IMR-90 (cell line): ENCODE results near the gene CNNM2. TPM values are rescaled to one million over a fixed set of nuclear protein-coding genes. Genes with fewer than 3 reads are reported as not detected.

Experiments
- ATAC-seq: fragments of 200-7000 bp; cut with Tn5 transposase; 2 replicates; pipeline ENCODE4 v1.9.1; 2020; ENCODE audit warnings: low read depth, mild to moderate bottlenecking, moderate library complexity
- BruUV-seq: library from RNA; stranded (reverse); fragments of 400-500 nt; replicated peaks from 2 replicates; lab custom pipeline; 2021; lab: Mats Ljungman, UMichigan
- CTCF ChIA-PET: fragments of 300-600 bp; formaldehyde crosslinking; extraction: SDS; loops from one replicate; lab custom pipeline; 2021; ENCODE audit warnings: antibody characterized with exemption; lab: Yijun Ruan, JAX
- POLR2A ChIA-PET: fragments of 300-600 bp; sonication (Branson Sonifier 250); formaldehyde crosslinking; loops from one replicate; lab custom pipeline; 2022; ENCODE audit warnings: antibody characterized with exemption; ENCODE audit not compliant: unreplicated experiment; lab: Charles Lee
- DNase-seq: peaks from one replicate; pipeline ENCODE4 v3.0.0; 2013
- H2AFZ ChIP-seq: replicated peaks from 2 replicates; pipeline ENCODE3; 2013; ENCODE audit warnings: low read length, mild to moderate bottlenecking; ENCODE audit not compliant: poor library complexity
- H2AK5ac ChIP-seq: 2 replicates; pipeline ENCODE4 v1.6.1; 2013; ENCODE audit warnings: low read depth, low read length, inconsistent platforms
- H2AK9ac ChIP-seq: replicated peaks from 2 replicates; pipeline ENCODE3; 2013; ENCODE audit warnings: mild to moderate bottlenecking, low read depth, low read length, moderate library complexity; ENCODE audit not compliant: poor library complexity
- H2BK120ac ChIP-seq: 2 replicates; pipeline ENCODE4 v1.6.1; 2013; ENCODE audit warnings: low read depth, low read length, inconsistent platforms
- H2BK15ac ChIP-seq: 3 replicates; pipeline ENCODE4 v1.6.1; 2013; ENCODE audit warnings: low read depth, low read length, inconsistent platforms
- H2BK20ac ChIP-seq: 2 replicates; pipeline ENCODE4 v1.6.1; 2013; ENCODE audit warnings: low read depth, mild to moderate bottlenecking, inconsistent platforms, low read length, moderate library complexity
- H2BK5ac ChIP-seq: 2 replicates; pipeline ENCODE4 v1.6.1; 2013; ENCODE audit warnings: mild to moderate bottlenecking, low read depth, low read length, inconsistent platforms; ENCODE audit not compliant: poor library complexity, severe bottlenecking
- H3K14ac ChIP-seq: replicated peaks from 2 replicates; pipeline ENCODE4 v1.6.1; 2013; ENCODE audit warnings: low read depth, low read length, inconsistent platforms
- H3K18ac ChIP-seq: 2 replicates; pipeline ENCODE4 v1.6.1; 2013; ENCODE audit warnings: low read depth, low read length, control low read depth
- H3K23ac ChIP-seq: 2 replicates; pipeline ENCODE4 v1.6.1; 2013; ENCODE audit warnings: low read depth, low read length, inconsistent platforms
- H3K27ac ChIP-seq: 2 replicates; pipeline ENCODE4 v1.5.1; 2013; ENCODE audit warnings: mild to moderate bottlenecking, control low read depth, low read length; ENCODE audit not compliant: insufficient read depth
- H3K27me3 ChIP-seq: 2 replicates; pipeline ENCODE4 v1.6.1; 2013; ENCODE audit warnings: low read length; ENCODE audit not compliant: control insufficient read depth, insufficient read depth
- H3K36me3 ChIP-seq: 2 replicates; pipeline ENCODE4 v1.6.1; 2013; ENCODE audit warnings: low read length, mixed read lengths; ENCODE audit not compliant: control insufficient read depth, insufficient read depth
- H3K4ac ChIP-seq: 2 replicates; pipeline ENCODE4 v1.6.1; 2013; ENCODE audit warnings: low read depth, low read length, inconsistent platforms
- H3K4me1 ChIP-seq: 2 replicates; pipeline ENCODE4 v1.6.1; 2013; ENCODE audit warnings: low read length, mixed read lengths; ENCODE audit not compliant: control insufficient read depth, insufficient read depth
- H3K4me2 ChIP-seq: 2 replicates; pipeline ENCODE4 v1.6.1; 2013; ENCODE audit warnings: low read depth, mild to moderate bottlenecking, control low read depth, low read length, moderate library complexity
- H3K4me3 ChIP-seq: 2 replicates; pipeline ENCODE4 v1.5.1; 2013; ENCODE audit warnings: low read depth, mild to moderate bottlenecking, control low read depth, low read length, moderate library complexity; ENCODE audit not compliant: insufficient read depth
- H3K56ac ChIP-seq: 2 replicates; pipeline ENCODE4 v1.6.1; 2013; ENCODE audit warnings: low read length, inconsistent platforms; ENCODE audit not compliant: insufficient read depth; ENCODE audit errors: extremely low read depth
- H3K79me1 ChIP-seq, 2 experiments: 2 replicates each; pipeline ENCODE4 v1.6.1; 2013; ENCODE audit warnings: low read length in 2 of 2, inconsistent platforms in 1 of 2, low read depth in 1 of 2
- H3K9ac ChIP-seq: 2 replicates; pipeline ENCODE4 v1.6.1; 2013; ENCODE audit warnings: low read depth, low read length, control low read depth
- H3K9me1 ChIP-seq: 2 replicates; pipeline ENCODE4 v1.6.1; 2013; ENCODE audit warnings: low read length, inconsistent platforms; ENCODE audit not compliant: insufficient read depth
- H3K9me3 ChIP-seq: 2 replicates; pipeline ENCODE4 v1.6.1; 2013; ENCODE audit warnings: low read length; ENCODE audit not compliant: control insufficient read depth, insufficient read depth
- H4K20me1 ChIP-seq: 2 replicates; pipeline ENCODE4 v1.6.1; 2013; ENCODE audit warnings: low read length, inconsistent platforms; ENCODE audit not compliant: insufficient read depth
- H4K5ac ChIP-seq: 2 replicates; pipeline ENCODE4 v1.6.1; 2013; ENCODE audit warnings: mild to moderate bottlenecking, low read depth, low read length, control low read depth
- H4K8ac ChIP-seq, 2 experiments: 2 replicates each; pipeline ENCODE4 v1.6.1; 2013; ENCODE audit warnings: low read depth in 2 of 2, low read length in 2 of 2, control low read depth in 1 of 2, inconsistent platforms in 1 of 2
- H4K91ac ChIP-seq: 2 replicates; pipeline ENCODE4 v1.6.1; 2013; ENCODE audit warnings: low read depth, low read length, inconsistent platforms; ENCODE audit not compliant: insufficient read depth
- BHLHE40 ChIP-seq: fragments of 150-350 bp; IDR thresholded peaks from 2 replicates; pipeline ENCODE4 v1.6.1; 2016; ENCODE audit warnings: mild to moderate bottlenecking, low read depth, low read length
- CEBPB ChIP-seq: IDR thresholded peaks from 2 replicates; pipeline ENCODE4 v1.6.1; 2012; ENCODE audit warnings: low read depth, low read length, improper control_type of control experiment
- CTCF ChIP-seq: conservative IDR thresholded peaks from 2 replicates; pipeline ENCODE4 v1.5.1; 2012; ENCODE audit warnings: mild to moderate bottlenecking, low read depth, low read length, improper control_type of control experiment
- FOS ChIP-seq: fragments of 150-350 bp; IDR thresholded peaks from 2 replicates; pipeline ENCODE4 v1.6.1; 2016; ENCODE audit warnings: low read depth, low read length
- MAFK ChIP-seq: IDR thresholded peaks from 2 replicates; pipeline ENCODE4 v1.6.1; 2012; ENCODE audit warnings: low read depth, low read length, improper control_type of control experiment
- MXI1 ChIP-seq: IDR thresholded peaks from 2 replicates; pipeline ENCODE4 v1.6.1; 2012; ENCODE audit warnings: low read depth, mild to moderate bottlenecking, low read length, moderate library complexity, borderline replicate concordance
- NFE2L2 ChIP-seq: fragments of 150-350 bp; IDR thresholded peaks from 2 replicates; pipeline ENCODE4 v1.6.1; 2016; ENCODE audit warnings: low read depth, mild to moderate bottlenecking, low read length
- POLR2A ChIP-seq: IDR thresholded peaks from 2 replicates; pipeline ENCODE4 v1.6.1; 2012; ENCODE audit warnings: mild to moderate bottlenecking, low read depth, low read length
- RAD21 ChIP-seq: IDR thresholded peaks from 2 replicates; pipeline ENCODE4 v1.6.1; 2012; ENCODE audit warnings: low read length, improper control_type of control experiment
- RCOR1 ChIP-seq: IDR thresholded peaks from 2 replicates; pipeline ENCODE4 v1.6.1; 2012; ENCODE audit warnings: mild to moderate bottlenecking, low read length, improper control_type of control experiment; ENCODE audit not compliant: insufficient replicate concordance
- SMC3 ChIP-seq: fragments of 150-350 bp; IDR thresholded peaks from 2 replicates; pipeline ENCODE4 v1.6.1; 2016; ENCODE audit warnings: low read depth, mild to moderate bottlenecking, antibody characterized with exemption, low read length, moderate library complexity
- WGBS, 2 experiments: methylation state at CpG; one replicate each; pipeline versions ENCODE4 v1.1.5 to v1.1.7; 2013; ENCODE audit warnings: missing lambda C conversion rate in 2 of 2; ENCODE audit not compliant: insufficient read length in 1 of 2; ENCODE audit errors: extremely low coverage in 2 of 2; 5-methylcytosine and 5-hydroxymethylcytosine counted together
- dilution Hi-C: fragments of 300-500 bp; cut with HindIII; formaldehyde crosslinking; loops from one replicate; pipeline ENCODE4 v1.14.3; 2018; ENCODE audit warnings: low sequenced_read_pairs; ENCODE audit not compliant: unreplicated experiment
- in situ Hi-C: fragments of 300-500 bp; cut with MboI; formaldehyde crosslinking; loops from 3 replicates; pipeline ENCODE4 v1.14.3; 2019; ENCODE audit warnings: low sequenced_read_pairs, inconsistent platforms, mixed read lengths
- intact Hi-C: fragments of 100-400 bp; cut with micrococcal nuclease; formaldehyde crosslinking; loops from 2 replicates; pipeline ENCODE4 v1.10.0; 2022
- polyA plus RNA-seq, 3 experiments: library from polyadenylated mRNA; depleted of rRNA; stranded (reverse); fragments of >200 nt; gene quantifications; 2 replicates each; pipeline ENCODE4 v1.2.3, GENCODE V29; 2012; ENCODE audit warnings: low replicate concordance in 1 of 3
- total RNA-seq: library from RNA; depleted of rRNA; stranded (reverse); fragments of >200 nt; gene quantifications from 2 replicates; pipeline ENCODE4 v1.2.3, GENCODE V29; 2012

The CNNM2 gene
- total and polyA plus RNA-seq, 2 of the 4 experiments (the other 2 are of a cell fraction) = 4.7 to 5.6 TPM

GRCh38 chr10:102949916-102950315 lies 31.8 kb downstream of the CNNM2 start:
- intact Hi-C loops = no loop called here
- H3K4me2 ChIP-seq = no peak overlapping the region
- no peak overlapping the region for H3K18ac ChIP-seq
- DNase-seq (no peak), ATAC-seq (no peak)
- no peaks in the 10 kb centered on the region for H3K27me3 ChIP-seq
- CTCF ChIA-PET = no interaction called here
- H3K9me1 ChIP-seq = peaks cover 15% of the 10 kb centered on the region; the same call in 1 of the 2 replicates
- peaks cover 5% of the 10 kb centered on the region for H3K4me1 ChIP-seq
- no peak overlapping the region for H2AK5ac ChIP-seq
- no peak overlapping the region for H2BK20ac ChIP-seq
- POLR2A ChIA-PET = no interaction called here
- peaks cover 9% of the 10 kb centered on the region for H4K20me1 ChIP-seq
- no TSS peak for BruUV-seq
- no peak overlapping the region for H3K4me3 ChIP-seq
- H3K36me3 ChIP-seq = no peaks in the 10 kb centered on the region
- H3K9ac ChIP-seq = no peak overlapping the region
- no peak overlapping the region for H2AFZ ChIP-seq
- no peak overlapping the region for H3K56ac ChIP-seq
- H4K91ac ChIP-seq = no peak overlapping the region
- H3K9me3 ChIP-seq = no peaks in the 10 kb centered on the region
- no peak overlapping the region for H2BK120ac ChIP-seq
- H2AK9ac ChIP-seq = no peak overlapping the region
- no peak overlapping the region for H2BK5ac ChIP-seq
- H4K5ac ChIP-seq = no peak overlapping the region
- WGBS, 2 experiments = no CpG with 5 or more reads among the region's 4 CpGs
- dilution Hi-C loops = no loop called here
- H3K14ac ChIP-seq = peak overlapping the region; percentile 53; the same call in 1 of the 2 replicates
- in situ Hi-C loops = no loop called here
- no peak overlapping the region for H2BK15ac ChIP-seq
- TF ChIP-seq POLR2A = no peak
- no peak for TF ChIP-seq RCOR1
- no peak for TF ChIP-seq BHLHE40
- TF ChIP-seq CTCF = no peak
- no peak for TF ChIP-seq CEBPB
- TF ChIP-seq FOS = no peak
- TF ChIP-seq SMC3 = no peak
- TF ChIP-seq RAD21 = no peak
- no peak for TF ChIP-seq MXI1
- no peak for TF ChIP-seq MAFK
- TF ChIP-seq NFE2L2 = no peak
- no peak overlapping the region for H3K4ac ChIP-seq
- no peak overlapping the region for H3K27ac ChIP-seq
- peaks cover 17 to 61% of the 10 kb centered on the region in 2 experiments for H3K79me1 ChIP-seq
- H4K8ac ChIP-seq = no peak overlapping the region
- H3K23ac ChIP-seq = peak overlapping the region; percentile 59; the same call in 1 of the 2 replicates
